NCI-H774 (cell line): ENCODE results near the gene NRF1.
A peak's percentile ranks its signal among the peaks of the same experiment; 100 is the strongest.

Source experiments
- DNase-seq: peaks from one replicate; lab custom pipeline; 2025; lab: John Stamatoyannopoulos, UW

Gene NRF1

DNA sequence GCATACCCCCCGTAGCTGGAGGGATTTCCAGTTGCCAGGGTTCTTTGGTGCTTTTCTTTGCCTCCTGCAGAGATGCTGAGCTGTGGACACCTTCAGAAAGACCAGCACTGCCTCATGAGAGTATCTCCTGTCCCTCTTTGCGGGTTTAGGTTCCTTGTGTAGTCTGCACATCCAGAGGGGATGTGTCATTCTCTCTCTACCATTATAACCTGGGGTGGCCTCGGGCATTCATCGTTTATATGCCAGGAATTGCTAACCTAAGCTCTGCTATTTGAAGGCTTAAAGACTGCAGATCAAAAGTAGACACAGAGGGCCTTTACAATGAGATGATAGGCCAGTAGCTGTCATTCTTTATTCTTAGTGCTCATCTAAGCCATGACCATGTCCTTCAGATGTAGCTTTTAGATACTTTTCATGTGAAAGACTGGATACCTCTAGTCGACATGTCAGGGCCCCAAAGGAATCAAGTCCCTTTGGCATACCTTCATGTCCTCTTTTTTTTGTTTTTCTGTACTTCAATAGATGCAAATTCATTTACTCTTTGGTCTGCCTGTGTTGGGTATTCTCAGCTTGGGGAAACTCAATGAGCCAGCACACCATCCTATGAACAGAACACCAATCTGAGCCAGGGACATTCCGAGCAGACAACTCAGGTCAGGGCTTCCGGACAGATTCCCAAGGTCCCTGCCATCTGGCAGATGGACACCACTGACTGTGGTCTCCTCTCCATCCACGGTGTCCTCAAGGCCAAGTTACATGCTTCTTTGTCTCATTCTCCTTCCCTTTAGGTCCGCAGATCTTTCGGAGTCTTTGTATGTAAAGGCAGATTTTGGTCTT is 129.3 kb downstream of the NRF1 start:
- DNase-seq = no peak

DNA sequence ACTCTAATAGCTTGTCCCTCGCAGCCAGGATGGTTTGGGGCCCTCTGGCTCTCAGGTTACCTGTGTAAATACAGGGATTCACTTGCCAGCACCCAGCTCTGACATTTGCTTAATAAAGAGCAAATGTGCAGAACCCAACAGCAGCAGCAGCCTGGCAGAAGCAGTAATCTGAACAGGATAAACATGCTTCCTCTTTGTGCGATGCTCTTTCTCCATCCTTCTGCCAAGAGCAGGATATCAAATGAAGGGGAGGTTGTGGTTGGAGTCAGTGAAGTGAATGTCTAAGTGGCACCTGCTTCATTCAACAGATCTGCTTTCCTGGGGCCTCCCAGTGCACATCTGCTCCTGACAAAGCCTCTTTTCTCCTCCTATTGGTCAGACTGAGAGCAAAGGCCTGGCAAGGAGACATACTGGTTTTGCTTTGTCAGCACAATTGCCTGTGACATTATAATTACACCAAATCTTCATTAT is 130.3 kb downstream of the NRF1 start:
- DNase-seq = peak; percentile 69

DNA sequence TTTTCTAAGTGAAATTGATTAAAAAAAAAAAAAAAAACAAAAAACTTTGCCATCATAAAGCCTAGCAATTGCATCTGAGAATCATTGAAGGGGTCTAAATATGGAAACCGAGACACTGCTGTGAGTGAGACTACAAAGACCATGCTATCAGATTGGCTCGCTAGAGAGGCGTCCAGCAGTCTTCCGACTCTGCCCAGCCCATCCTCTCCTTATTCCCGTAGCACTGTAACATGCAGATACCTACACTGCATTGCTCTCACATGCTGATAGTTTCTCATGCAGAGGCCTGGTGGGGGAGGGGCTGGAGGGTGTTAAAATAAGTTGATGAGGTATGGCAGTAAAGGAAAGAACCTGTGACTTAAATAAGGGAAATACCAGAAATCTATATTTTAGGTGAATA is 130.7 kb downstream of the NRF1 start:
- no peak for DNase-seq

DNA sequence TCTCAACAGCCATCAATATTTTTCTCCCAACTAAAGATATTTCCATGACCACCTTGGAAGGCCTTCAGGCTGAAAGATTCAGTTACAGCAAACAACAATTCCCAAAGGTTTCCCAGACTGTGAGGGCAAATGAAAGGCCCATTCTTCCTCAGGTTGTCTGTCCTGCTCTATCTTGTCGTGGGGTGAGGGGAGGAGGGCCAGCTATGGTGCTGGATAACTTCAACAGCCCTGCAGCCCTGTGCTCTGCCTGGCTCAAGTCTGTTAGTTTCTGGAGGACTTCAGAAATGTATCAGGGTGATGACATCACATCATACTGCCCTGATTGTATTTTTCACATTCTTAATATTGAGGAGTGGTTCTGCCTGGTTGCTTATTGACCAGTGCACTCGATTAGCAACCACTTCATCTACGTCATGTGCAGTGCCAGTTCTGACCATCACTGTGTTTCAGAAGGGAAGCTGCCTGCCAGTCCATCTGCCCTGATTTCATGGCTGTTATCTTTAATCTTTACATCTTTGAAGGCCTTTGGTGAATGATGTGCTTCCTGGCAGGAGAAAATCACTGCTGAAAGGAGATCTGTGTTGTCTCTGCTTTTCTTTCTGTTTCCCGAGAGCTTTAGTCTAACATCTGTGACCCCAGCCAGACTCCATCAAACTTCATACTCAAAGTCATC is 135.5 kb downstream of the NRF1 start:
- DNase-seq = no peak

DNA sequence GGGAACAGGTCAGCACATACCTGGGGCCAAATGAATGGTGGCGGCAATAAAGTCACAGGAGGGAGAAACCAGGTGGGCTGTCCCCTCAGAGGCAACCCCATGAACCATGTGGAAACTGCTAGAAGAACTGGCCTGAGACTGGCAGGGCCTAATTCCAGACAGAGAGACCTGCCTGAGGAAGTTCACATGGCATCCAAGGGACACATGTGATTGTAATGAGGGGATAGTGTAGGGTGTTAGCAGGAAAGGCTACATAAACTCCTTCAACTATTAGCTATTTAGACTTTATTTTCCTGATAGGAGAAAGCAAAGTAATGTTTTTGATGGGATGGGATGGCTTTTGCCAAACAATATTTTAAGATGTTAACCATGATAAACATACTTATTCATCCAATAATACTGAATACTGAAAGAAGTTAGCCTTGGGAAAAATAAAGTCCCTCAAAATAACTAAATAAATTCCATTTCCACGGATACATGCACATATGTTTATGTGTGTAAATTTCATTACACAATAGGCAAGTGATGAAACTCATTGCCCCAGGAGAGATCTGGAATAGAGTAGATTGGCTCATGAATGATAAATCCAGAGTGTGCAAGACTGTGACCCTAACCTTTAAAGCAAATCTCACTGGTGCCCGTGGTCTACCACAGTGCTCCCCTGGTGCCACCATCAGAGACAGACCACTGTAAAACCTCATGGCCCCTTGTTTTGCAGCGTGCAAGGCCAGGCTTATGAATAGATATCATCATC is 137.0 kb downstream of the NRF1 start:
- DNase-seq = no peak

DNA sequence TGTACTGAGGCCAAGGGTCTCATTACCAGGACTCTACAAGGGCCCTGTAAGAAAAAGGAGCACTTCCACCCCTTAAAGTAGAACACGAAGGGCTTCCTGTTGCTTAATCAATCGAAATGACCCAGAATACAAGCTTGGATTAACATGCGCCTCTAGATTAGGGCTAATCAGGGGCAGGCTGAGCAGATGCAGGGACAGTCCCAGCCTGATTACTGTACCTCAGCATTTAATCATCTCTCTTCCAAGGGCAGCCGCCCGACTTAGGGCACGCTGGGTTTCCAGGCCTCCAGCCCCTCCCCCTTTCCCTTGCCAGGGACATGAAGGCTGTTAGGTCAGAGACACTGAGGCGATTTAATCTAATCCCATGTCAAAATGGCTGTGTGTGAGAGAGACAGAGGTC is 138.6 kb downstream of the NRF1 start:
- DNase-seq = no peak

DNA sequence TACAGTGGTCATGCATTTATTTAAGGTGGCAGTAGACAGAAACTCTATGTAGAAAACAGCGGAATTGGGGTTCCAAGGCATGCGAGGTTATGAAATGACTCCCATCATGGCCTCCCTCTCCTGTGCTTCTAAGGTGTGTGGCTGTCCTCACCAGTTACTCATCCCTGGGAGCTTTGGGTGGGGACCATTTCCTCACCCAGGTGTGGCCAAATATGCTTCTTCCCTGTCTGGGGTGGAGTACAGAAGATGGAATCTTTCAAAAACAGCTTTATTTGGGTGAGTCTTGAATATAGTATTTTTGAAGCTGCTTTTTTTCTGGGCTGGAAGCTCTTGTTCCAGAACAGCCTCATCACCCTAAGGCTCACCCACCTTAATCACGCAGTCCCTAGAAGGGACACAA is 139.0 kb downstream of the NRF1 start:
- DNase-seq = no peak

DNA sequence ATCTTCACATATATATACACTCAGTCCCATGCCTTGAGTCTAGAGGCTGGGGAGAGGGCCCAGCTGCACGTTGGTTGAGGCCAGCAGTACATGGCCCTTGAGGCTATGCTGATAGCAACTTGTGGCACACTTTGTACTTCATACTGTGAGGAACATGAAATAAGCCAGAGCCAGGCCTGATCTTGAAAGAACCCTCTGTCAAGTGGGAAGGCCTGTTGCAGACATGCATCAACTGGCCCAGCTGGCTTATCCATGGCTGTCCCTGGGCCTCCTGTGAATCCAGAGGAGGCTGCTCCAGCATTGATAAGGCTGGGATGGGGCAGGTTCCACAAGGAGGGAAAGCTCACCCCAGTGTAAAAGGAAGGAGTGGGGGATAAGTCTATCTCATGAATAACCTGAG is 140.4 kb downstream of the NRF1 start:
- no peak for DNase-seq

DNA sequence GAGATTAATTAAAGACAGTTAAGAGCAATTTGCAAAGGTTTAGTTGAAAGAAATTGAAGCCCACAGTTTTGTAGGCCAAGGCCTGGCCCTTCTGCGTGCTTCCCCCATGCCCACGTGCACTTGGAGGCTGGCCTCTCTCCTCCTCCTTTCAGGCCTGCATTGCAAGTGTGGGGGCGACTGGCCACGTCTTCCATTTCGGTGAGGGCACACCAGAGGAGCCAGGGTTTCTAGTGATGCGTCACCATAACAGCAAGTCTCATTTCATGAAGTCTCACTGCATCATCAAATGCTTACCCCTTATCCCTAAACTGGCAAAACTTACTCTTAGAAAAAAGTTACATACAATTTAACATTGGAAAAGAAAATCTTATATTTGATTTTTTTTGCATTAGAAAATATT is 141.2 kb downstream of the NRF1 start:
- no peak for DNase-seq

DNA sequence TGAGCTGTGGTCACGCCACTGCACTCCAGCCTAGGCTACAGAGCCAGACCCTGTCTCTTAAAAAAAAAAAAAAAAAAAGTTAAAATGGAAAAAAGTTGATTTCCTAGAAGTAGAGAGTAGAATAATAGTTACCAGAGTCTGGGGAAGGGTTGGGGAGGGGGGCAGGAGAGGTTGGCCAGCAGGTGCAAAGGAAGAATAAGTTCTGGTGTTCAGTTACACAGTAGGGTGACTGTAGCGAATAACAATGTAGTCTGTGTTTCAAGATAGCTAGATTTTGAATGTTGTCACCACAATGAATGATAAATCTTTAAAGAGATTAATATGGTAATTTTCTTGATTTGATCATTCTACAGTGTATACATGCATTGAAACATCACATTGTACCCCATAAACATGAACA is 142.9 kb downstream of the NRF1 start:
- no peak for DNase-seq

DNA sequence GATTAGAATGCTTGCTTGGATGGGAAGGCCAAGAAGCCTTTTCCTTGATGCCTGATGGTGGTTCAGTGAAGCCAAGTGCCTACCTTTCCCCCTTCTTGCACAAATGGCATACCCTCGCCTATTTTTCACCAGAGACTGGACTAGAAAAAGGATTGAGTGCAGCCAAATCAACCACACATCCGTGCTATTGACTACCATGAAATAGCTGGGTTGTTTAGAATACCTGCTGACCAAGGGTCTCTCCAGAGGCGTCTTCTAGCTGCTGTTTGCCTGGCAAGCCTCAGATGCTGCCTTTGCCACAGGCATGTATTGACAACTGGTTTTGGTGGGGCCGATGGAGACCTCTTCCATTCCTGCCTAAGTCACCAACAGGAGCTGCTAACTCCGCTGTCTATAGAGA is 146.5 kb downstream of the NRF1 start:
- no peak for DNase-seq

DNA sequence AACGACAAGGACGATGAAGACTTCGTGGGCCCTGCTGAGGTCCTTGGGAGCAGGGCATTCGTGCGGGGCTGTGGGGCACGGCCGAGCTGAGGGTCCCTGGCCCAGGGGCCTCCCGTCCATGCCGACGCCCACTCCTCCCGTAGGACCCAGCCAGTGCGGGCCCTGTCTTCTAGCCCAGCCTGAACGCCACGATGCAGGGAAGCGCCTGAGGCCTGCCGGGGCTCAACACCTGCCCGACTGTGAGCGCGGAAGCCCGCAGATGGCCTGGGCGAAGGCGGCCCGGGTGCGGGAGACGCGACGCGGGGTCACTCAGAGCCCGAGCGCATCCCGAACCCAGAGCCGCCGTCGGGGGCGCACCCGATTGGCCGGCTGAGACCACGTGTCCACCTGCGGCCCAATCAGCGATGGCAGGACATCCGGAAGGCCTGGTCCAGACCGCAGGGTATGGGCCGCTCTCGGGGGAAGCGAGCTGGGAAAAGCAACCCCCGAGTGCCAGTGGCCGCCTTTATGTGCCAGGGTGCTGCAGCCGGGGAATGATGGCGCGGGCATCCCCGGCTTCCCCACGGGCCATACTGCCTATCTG is 151.0 kb downstream of the NRF1 start:
- no peak for DNase-seq

DNA sequence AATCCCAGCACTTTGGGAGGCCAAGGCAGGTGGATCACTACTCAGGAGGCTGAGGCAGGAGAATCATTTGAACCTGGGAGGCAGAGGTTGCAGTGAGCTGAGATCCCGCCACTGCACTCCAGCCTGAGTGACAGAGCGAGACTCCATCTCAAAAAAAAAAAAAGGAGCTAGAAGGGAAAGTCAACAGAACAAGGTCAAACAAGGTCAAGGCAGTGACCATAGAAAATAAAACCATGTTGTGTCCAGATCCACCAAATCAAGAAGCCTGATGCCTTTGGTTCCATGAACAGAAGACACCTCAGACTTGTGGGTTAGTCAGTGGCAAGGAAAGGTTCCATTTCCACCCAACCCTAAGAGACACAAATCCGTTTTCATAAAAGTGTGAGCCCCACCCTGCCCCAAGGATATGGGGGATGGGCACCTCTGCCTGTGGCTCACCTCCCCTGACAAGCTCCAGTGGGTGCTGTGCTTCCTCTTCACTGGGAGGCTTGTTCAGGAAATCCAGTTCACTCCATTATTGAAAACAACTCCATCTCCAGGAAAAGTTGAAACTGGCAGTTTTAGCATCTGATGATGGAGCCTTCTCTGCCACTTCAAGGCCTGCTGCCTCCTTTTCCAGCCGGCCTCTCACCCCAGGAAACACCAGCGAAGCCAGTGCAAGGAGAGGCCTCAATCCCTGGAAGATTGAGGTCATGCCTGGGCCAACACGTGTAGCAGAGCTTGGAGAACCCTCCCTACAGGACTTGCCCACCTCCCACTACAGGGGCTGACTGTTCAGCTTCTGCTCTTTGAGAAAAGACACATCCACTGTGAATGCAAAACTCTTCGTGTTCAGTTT is 152.9 kb downstream of the NRF1 start:
- no peak for DNase-seq

DNA sequence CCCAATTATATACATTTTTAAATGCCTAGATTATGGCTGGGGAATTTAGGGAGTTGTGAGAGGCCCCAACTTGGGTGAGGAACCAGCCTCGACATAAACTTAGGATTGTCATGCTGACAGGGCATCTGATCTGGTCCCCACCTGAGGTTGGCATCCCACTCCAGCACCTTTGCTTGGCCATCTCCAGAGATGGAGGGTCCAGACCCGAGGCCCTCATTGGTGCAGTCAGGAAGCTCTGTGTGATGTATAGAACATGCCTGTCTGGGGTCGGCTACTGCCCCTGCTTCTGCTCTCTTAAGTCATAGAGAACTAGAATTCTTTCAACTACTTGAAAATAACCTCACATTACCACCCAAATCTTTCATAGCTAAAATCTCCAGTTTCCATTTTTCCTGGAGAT is 153.8 kb downstream of the NRF1 start:
- no peak for DNase-seq

DNA sequence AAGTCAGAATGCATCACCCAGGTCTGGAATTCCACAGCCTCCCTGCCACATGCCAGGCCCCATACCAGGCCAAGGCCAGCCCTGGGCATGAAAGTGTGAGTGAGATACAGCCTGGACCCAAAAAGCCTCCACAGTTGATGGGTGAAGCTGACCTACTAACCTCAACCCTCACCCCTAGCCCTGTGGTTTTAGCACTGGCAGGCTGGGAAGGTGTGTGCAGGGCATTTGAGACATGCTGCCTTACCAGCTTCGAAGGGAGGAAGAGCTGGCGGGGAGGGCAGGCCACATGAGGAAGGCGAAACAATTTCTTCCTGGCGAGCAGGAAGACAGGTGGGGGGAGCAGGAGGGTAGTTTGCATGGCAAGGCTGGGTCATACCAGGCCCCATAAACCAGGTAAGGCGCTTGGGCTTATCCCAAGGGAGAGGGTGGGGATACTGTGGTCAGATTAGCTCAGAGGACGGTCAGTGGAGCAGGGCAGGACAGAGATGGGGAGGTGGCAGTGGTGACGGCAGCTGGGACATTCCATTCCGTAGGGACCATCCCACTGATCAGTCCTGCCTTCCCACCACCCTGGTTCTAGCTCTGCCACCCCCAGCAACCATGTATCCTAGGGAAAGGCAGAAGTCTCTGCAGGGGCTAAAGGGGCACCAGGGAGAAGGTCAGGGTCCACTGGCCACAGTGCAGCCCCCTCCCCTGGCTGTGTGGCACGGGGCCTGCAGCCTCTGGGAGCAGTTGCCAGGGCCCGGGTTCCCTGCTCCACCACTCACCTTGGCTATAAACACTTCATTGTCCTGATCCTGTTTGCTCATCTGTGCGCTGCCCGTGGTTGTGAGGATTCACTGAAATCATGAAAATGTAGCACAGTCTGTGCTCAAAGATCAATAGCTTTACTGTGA is 155.8 kb downstream of the NRF1 start:
- DNase-seq = no peak

DNA sequence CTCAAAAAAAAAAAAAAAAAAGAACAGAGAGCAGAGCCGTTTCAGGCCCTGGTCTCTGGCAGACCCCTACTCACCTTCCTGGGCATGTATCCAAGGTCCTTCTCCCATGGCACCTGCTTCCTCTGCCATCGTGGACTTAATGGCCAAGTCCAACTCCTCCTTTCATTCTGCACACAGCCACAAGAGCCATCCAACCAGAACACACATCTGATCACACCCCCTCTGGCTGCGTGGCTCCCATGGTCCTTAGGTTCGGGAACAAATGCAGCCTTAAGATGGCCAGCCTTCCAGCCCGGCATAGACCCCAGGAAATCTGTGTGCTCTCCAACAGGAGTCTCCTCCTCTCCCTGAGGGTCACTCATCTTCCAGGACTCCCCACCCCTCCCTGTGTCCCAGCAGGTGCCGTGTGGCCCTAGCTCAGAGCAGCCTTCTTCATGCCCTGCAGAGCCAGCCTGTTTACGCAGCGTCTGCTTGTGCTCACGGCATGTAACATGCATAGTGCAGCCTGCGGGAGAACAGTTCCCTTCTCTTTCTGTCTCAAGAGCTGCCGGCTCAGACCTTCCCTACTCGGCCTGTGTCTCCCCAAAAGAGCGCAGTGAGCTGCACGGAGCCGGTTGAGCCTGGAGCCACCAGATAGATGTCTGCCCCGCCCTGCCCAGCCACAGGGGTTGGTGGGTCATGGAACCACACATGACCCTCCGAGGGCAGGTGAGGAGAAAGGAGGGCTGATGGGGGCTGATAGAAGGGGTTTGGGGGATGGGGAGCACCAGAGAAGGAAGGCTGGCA is 157.3 kb downstream of the NRF1 start:
- DNase-seq = no peak

DNA sequence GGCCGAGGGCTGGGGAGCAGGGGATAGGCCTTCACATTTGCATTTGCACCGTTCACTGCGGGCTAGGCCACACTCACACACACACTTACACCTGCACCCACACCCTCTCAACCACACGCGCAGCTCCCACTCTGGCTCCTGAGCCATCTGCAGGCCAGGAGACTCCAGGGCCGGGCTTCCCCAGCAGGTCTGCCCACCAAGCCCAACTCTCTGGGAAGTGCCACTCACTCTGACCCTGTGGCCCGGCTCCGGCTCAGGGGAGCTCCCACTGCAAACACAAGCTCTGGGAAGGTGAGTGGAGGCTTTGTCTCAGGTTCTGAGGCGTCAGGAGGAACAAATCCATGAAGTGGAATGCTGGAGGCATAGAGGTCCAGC is 157.9 kb downstream of the NRF1 start:
- no peak for DNase-seq

DNA sequence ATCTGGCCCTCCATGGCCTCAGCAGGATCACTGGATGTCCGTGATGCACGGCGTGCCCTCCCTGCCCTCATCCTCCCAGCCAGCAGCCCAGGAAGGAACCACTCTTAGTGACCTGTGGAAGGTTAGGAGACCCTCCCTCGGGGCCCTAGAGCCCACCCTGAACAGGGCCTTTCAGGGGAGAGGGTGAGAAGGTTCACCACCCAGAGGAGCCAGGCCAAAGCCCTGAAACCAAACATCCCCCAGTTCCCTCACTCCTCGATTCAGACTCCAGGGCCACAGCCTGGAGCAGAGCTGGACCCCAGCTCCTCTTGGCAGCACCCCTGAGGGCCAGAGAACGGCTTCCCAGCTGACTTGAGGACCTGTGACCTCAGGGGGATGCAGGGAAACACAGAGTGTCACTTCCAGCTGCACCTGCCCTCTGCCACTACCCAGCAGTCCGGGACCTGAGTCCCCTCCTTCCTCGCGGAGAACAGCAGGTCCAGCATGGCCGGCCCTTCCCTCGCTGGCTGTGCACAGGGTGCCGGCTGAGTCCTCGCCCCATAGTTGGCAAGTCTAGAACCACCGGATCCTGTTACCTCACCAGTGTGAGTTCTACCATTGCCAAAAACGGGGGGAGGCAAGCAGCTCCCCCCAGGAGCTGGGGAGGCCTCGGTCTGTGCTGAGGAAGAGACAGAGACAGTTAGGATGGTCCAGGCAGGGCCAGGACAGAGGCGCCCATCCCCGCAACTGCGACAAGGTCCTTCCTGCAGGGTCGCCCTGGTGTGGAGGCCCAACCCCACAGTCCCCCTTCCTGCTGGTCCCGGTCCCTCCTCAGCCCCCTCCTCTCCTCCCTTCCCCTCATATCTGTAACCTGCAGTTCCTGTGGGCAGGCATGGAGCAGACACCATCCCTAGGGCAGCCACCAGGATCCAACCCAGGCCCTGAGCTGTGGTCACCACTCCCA is 158.6 kb downstream of the NRF1 start:
- no peak for DNase-seq
